Fibroblast of mammary gland (primary cell): ENCODE measurements around the gene CD164.
A peak's percentile ranks its signal among the peaks of the same experiment; 100 is the strongest.
"Not testable (repeated sequence)": the region's sequence is repeated elsewhere in the genome, so short reads cannot be mapped to it uniquely, and the experiment has no call there.

Experiments
- DNase-seq: peaks from one replicate; pipeline ENCODE4 v3.0.0-alpha.2; 2010; ENCODE audit warnings: low read depth
- H3K4me3 ChIP-seq: 2 replicates; pipeline ENCODE4 v1.5.1; 2011; ENCODE audit warnings: low read depth, mild to moderate bottlenecking, low read length, moderate library complexity; ENCODE audit not compliant: control insufficient read depth
- CTCF ChIP-seq: conservative IDR thresholded peaks from 2 replicates; pipeline ENCODE4 v1.5.1; 2011; ENCODE audit warnings: low read depth, low read length, inconsistent platforms; ENCODE audit not compliant: control insufficient read depth, insufficient read depth

CD164 gene

GRCh38 chr6:109339906-109340678 lies 42.2 kb downstream of the CD164 start:
- DNase-seq, result no peak
- H3K4me3 ChIP-seq, result no peak overlapping the region
- TF ChIP-seq CTCF, result no peak

DNA sequence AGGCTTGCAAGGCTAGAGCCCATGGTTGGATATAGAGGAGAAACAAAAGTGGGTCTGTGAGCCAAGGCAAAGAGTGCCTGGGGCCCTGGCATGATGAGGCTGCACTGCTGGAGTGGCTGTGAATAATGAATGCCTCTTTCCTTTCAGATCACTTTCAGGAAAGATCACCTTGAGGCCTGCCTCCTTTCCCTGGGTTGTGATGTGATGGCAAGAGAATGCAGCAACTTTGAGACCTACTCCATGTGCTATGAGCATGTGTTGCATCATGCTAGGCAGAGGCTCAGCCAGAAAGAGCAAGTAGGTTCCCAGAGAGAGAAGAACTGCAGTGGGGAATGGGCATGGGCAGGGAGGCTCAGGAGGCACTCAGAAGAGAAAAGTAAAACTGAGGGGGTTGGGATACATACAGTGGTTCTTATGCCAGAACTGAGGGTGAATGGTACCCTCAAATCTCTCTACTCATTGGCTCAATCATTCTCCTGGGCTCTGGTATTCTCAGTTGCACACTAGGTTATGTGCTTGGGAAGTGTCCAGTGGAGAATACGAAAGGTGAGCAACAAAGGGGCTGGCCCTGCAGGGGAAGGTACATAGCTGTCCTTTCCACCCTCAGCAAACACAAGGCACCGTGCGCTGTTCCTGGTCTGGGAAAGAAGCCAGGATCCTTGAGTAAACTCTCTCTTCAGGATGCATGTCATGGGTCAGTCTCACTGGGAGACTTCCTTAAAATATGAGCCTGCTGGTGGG lies 45.9 kb downstream of the CD164 start:
- H3K4me3 ChIP-seq, result no peak overlapping the region
- peak; percentile 78 for DNase-seq
- TF ChIP-seq CTCF, result no peak

DNA sequence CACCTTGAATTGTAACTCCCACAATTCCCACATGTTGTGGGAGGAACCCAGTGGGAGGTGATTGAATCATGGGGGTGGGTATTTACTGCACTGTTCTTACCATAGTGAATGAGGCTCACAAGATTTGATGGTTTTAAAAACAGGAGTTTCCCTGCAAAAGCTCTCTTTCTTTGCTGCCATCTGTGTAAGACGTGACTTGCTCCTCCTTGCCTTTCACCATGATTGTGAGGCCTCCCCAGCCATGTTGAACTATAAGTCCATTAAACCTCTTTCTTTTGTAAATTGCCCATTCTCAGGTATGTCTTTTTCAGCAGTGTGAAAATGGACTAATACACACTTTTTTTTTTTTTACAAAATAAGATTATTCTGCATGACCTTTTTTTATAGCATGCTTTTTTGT lies 48.4 kb downstream of the CD164 start:
- H3K4me3 ChIP-seq, DNase-seq: not testable (repeated sequence)

DNA sequence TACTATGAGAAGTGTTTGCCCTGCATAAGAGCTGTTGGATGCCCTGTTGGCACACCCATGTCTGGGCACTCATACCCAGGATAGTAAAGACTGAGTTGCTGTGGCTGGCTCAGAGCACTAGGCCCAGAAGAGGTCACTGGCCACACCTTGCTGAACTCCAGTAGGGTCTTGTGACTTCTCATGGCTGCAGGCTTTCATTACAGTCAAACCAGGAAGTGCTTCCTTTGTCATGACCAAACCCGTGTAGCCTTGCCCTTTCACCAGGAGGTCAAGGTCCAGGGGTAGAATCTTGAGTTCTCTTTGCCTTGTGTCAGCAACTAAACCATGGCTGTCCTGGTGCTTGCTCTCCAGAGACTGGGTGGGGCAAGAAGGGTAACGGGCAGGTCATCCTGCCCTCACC lies 49.5 kb downstream of the CD164 start:
- H3K4me3 ChIP-seq, result no peak overlapping the region
- DNase-seq, result no peak
- no peak for TF ChIP-seq CTCF

- no peak overlapping the region for H3K4me3 ChIP-seq
- no peak for TF ChIP-seq CTCF
- DNase-seq, result no peak
Measured at GRCh38 chr6:109331081-109331480, 51.2 kb downstream of the CD164 start.

GRCh38 chr6:109330263-109330662 lies 52.0 kb downstream of the CD164 start:
- no peak for TF ChIP-seq CTCF
- DNase-seq, result no peak
- no peak overlapping the region for H3K4me3 ChIP-seq

DNA sequence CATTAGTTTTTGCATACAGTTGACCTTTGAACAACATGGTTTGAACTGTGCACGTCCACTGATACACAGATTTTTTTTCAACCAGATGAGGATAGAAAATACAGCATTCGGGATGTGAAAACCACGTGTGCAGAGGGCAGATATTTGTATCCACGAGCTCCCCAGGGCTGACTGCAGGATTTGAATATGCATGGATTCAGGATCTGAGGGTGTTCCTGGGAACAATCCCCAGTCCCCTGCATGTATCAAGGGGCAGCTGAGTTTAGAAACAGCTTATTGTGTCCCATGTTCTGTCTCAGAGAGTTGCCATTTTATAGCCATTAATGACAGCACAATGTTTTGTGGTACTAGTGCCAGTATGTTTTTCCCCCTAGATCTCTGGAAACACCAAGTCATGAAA lies 53.6 kb downstream of the CD164 start:
- TF ChIP-seq CTCF, result no peak
- H3K4me3 ChIP-seq, result no peak overlapping the region
- no peak for DNase-seq
